Stimulated activated memory B cell treated with anti-CD40 and anti-IgM and Interleukin-4, amounts not matched to agents 10 μg/mL and 1 μg/mL and 100 μg/mL, for 72 hours (primary cell): ENCODE results near the gene GREM1.

Experiments
- ATAC-seq: fragments of 150-1000 bp; cut with Tn5 transposase; 2 replicates; pipeline ENCODE4 v1.10.0; 2021
- H3K27ac Mint-ChIP-seq: one replicate; pipeline ENCODE4 v1.8.0; 2022; ENCODE audit warnings: mild to moderate bottlenecking, mixed read lengths
- H3K27me3 Mint-ChIP-seq: one replicate; pipeline ENCODE4 v1.8.0; 2022; ENCODE audit warnings: mixed read lengths
- H3K36me3 Mint-ChIP-seq: one replicate; pipeline ENCODE4 v1.8.0; 2022; ENCODE audit warnings: mixed read lengths
- H3K4me1 Mint-ChIP-seq: one replicate; pipeline ENCODE4 v1.8.0; 2022; ENCODE audit warnings: mixed read lengths
- H3K4me3 Mint-ChIP-seq: one replicate; pipeline ENCODE4 v1.8.0; 2022; ENCODE audit warnings: mild to moderate bottlenecking, moderate library complexity, mixed read lengths
- H3K9me3 Mint-ChIP-seq: one replicate; pipeline ENCODE4 v1.8.0; 2022; ENCODE audit warnings: mixed read lengths

Gene GREM1

DNA sequence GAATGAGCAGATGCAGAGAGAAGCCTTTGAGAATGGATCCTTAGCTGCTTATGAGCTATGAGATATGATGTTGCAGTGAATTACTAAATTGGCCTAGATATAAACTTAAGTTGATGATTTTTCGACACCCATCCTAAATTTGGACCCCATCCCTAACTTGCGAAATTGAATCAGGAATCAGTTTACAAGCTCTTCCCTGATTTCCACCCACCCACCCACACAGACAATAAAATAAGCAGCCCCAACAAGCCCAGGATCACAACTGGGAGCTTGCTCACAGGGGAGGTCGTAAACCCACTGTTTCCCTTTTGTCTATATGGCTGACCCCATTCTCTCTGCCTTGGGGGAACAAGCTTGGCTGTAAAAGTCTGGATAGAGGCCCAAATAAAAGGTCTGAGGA is 57.3 kb downstream of the GREM1 start:
- H3K27ac Mint-ChIP-seq = no peak overlapping the region
- no peaks in the 10 kb centered on the region for H3K36me3 Mint-ChIP-seq
- no peaks in the 10 kb centered on the region for H3K4me1 Mint-ChIP-seq
- H3K9me3 Mint-ChIP-seq = peaks cover 3% of the 10 kb centered on the region
- ATAC-seq = no peak
- H3K27me3 Mint-ChIP-seq = peaks cover 16% of the 10 kb centered on the region
- H3K4me3 Mint-ChIP-seq = no peak overlapping the region

DNA sequence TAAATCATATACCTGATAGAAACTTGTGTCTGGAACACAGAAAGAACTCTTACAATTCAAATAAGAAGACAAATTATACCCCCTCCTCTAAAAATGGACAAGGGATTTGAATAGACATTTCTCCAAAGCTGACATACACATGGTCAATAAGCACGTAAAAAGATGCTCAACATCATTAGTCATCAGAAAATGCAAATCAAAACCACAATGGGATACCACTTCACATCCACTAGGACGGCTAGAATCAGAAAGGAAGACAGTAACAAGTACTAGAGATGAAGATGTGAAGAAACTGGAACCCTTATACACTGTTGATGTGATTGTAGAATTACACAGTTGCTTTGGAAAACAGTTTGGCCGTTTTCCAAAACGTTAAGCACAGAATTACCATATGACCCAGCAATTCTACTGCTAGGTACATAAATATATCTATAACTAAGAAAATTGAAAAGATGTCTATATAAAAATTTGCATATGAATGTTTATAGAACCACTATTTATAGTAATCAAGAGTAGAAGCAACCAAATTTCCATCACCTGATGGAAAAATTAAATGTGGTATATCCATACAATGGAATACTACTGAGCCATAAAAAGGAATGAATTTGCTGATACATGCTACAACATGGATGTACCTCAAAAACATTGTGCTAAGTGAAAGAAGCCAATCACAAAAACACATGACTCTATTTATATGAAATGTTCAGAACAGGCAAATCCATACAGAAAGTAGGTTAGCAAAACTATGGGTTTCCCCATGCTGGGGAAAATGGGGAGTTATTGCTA is 60.8 kb downstream of the GREM1 start:
- no peak for ATAC-seq
- H3K9me3 Mint-ChIP-seq = peaks cover 3% of the 10 kb centered on the region
- H3K27ac Mint-ChIP-seq = no peak overlapping the region
- H3K27me3 Mint-ChIP-seq = peaks cover 41% of the 10 kb centered on the region
- no peak overlapping the region for H3K4me3 Mint-ChIP-seq
- no peaks in the 10 kb centered on the region for H3K36me3 Mint-ChIP-seq
- H3K4me1 Mint-ChIP-seq = no peaks in the 10 kb centered on the region

- Mint-ChIP-seq H3K27ac (no peak overlapping the region), H3K36me3 (no peaks in the 10 kb centered on the region), H3K4me1 (no peaks in the 10 kb centered on the region), H3K9me3 (peaks cover 3% of the 10 kb centered on the region), H3K4me3 (no peak overlapping the region), H3K27me3 (peaks cover 25% of the 10 kb centered on the region)
- ATAC-seq = no peak
These were observed 64.0 kb downstream of the GREM1 start for GRCh38 chr15:32781781-32782180.

DNA sequence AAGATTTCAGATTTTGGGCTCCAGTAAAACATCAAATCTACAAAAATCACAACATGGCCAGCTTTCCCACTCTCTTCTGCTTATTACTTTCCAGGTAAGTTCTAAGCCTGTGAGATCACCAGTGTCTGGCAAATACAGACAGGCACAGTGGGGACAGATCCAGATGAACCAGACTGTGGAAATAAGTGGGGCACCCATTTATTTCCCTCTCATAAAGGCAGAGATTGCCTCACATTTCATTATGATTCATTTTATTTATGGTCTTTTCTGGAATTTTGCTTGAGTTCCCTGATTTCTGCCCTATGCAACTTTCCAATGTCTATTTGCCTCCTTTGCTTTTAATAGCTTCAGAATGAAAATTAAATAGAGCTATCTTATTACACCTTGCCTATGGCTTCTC is 66.8 kb downstream of the GREM1 start:
- Mint-ChIP-seq H3K27ac (no peak overlapping the region), H3K4me1 (no peaks in the 10 kb centered on the region), H3K36me3 (no peaks in the 10 kb centered on the region), H3K27me3 (peaks cover 25% of the 10 kb centered on the region), H3K9me3 (no peaks in the 10 kb centered on the region), H3K4me3 (no peak overlapping the region)
- ATAC-seq = no peak

DNA sequence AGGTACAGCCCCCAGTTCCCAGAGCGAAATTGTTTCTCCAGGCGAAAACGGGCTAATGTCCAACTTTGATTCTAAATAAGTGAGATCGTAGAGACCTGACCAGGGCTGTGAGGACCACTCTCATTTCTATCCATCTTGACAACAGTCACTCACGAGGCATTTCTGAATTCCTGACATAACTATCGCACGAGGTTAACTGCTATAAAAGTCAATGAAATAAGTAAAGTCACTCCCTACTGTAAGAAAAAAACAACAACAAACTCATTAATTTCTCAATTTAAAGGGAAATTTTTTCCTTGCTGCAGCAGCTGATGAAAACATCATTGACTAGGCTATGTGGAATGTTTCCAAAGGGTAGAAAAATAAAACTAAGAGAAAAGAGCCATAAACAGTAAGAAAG is 69.1 kb downstream of the GREM1 start:
- Mint-ChIP-seq H3K4me3 (no peak overlapping the region), H3K27me3 (peaks cover 13% of the 10 kb centered on the region), H3K9me3 (peaks cover 2% of the 10 kb centered on the region), H3K27ac (no peak overlapping the region), H3K36me3 (no peaks in the 10 kb centered on the region), H3K4me1 (no peaks in the 10 kb centered on the region)
- ATAC-seq = no peak

GRCh38 chr15:32787949-32788348 is 70.1 kb downstream of the GREM1 start:
- Mint-ChIP-seq H3K9me3 (peaks cover 2% of the 10 kb centered on the region), H3K27me3 (peaks cover 2% of the 10 kb centered on the region), H3K27ac (no peak overlapping the region), H3K4me1 (no peaks in the 10 kb centered on the region), H3K4me3 (no peak overlapping the region), H3K36me3 (no peaks in the 10 kb centered on the region)
- ATAC-seq = no peak

GRCh38 chr15:32790352-32790999 is 72.7 kb downstream of the GREM1 start:
- H3K4me1 Mint-ChIP-seq = no peaks in the 10 kb centered on the region
- ATAC-seq = no peak
- H3K36me3 Mint-ChIP-seq = no peaks in the 10 kb centered on the region
- peaks cover 2% of the 10 kb centered on the region for H3K9me3 Mint-ChIP-seq
- no peaks in the 10 kb centered on the region for H3K27me3 Mint-ChIP-seq
- H3K27ac Mint-ChIP-seq = no peak overlapping the region
- H3K4me3 Mint-ChIP-seq = no peak overlapping the region

DNA sequence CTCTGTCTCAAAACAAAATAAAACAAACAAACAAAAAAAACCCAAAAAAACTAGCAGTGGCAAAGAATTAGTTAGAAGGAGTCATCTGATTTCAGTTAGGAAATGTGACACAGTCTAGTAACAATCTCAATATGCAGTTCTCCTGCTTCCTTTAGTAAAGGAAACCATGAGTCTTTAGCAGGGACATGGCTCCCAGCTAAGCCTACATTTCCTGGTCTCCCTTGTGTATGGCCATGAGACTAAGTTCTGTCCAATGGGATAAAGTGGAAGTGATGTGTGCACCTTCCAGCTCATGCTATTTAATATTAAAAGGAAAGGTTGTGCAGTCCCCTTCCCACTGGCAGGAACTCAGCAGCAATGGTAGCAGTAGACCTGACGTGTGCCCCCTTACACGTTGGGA is 74.6 kb downstream of the GREM1 start:
- Mint-ChIP-seq H3K4me3 (no peak overlapping the region), H3K9me3 (peaks cover 2% of the 10 kb centered on the region), H3K36me3 (no peaks in the 10 kb centered on the region), H3K27me3 (no peaks in the 10 kb centered on the region), H3K4me1 (no peaks in the 10 kb centered on the region), H3K27ac (no peak overlapping the region)
- no peak for ATAC-seq
